SK-N-SH (cell line): ENCODE results near the gene PAOX.

ENCODE experiments used
- CHD2 ChIP-seq: fragments of 150-350 bp; IDR thresholded peaks from 2 replicates; pipeline ENCODE4 v1.6.1; 2018; ENCODE audit warnings: low read length; ENCODE audit not compliant: partially characterized antibody
- ELF1 ChIP-seq: IDR thresholded peaks from 2 replicates; pipeline ENCODE4 v1.4.0; 2012
- FOXJ3 ChIP-seq: sonication (generic); formaldehyde crosslinking; IDR thresholded peaks from 2 replicates; pipeline ENCODE4 v1.5.1; 2020; ENCODE audit warnings: mild to moderate bottlenecking, missing genetic modification reagents
- FOXM1 ChIP-seq: IDR thresholded peaks from 2 replicates; pipeline ENCODE4 v1.4.0; 2012; ENCODE audit warnings: low read depth, mild to moderate bottlenecking
- NFIC ChIP-seq: IDR thresholded peaks from 2 replicates; pipeline ENCODE4 v1.4.0; 2012; ENCODE audit warnings: borderline replicate concordance
- RAD21 ChIP-seq: IDR thresholded peaks from 2 replicates; pipeline ENCODE4 v1.6.1; 2012; ENCODE audit warnings: mild to moderate bottlenecking, low read length
- RXRA ChIP-seq: IDR thresholded peaks from 2 replicates; pipeline ENCODE4 v1.4.0; 2012; ENCODE audit warnings: low read depth, mild to moderate bottlenecking, borderline replicate concordance
- SIN3A ChIP-seq: IDR thresholded peaks from 2 replicates; pipeline ENCODE4 v1.6.1; 2012; ENCODE audit warnings: low read depth, mild to moderate bottlenecking, low read length, moderate library complexity, borderline replicate concordance
- TF ChIP-seq, protein P1 (sequence below): IDR thresholded peaks from 2 replicates; pipeline ENCODE4 v1.6.1; 2012; ENCODE audit warnings: mild to moderate bottlenecking, low read depth, low read length, moderate library complexity
- TF ChIP-seq, protein P2 (sequence below): fragments of 200-600 bp; sonication (generic); IDR thresholded peaks from 2 replicates; pipeline ENCODE4 v1.6.1; 2017; ENCODE audit warnings: antibody characterized with exemption, mild to moderate bottlenecking, moderate library complexity
- TF ChIP-seq, protein P3 (sequence below): IDR thresholded peaks from 2 replicates; pipeline ENCODE4; 2012
- TF ChIP-seq, protein P4 (sequence below): IDR thresholded peaks from 2 replicates; pipeline ENCODE4 v1.4.0; 2012; ENCODE audit warnings: low read depth, borderline replicate concordance

DNA sequence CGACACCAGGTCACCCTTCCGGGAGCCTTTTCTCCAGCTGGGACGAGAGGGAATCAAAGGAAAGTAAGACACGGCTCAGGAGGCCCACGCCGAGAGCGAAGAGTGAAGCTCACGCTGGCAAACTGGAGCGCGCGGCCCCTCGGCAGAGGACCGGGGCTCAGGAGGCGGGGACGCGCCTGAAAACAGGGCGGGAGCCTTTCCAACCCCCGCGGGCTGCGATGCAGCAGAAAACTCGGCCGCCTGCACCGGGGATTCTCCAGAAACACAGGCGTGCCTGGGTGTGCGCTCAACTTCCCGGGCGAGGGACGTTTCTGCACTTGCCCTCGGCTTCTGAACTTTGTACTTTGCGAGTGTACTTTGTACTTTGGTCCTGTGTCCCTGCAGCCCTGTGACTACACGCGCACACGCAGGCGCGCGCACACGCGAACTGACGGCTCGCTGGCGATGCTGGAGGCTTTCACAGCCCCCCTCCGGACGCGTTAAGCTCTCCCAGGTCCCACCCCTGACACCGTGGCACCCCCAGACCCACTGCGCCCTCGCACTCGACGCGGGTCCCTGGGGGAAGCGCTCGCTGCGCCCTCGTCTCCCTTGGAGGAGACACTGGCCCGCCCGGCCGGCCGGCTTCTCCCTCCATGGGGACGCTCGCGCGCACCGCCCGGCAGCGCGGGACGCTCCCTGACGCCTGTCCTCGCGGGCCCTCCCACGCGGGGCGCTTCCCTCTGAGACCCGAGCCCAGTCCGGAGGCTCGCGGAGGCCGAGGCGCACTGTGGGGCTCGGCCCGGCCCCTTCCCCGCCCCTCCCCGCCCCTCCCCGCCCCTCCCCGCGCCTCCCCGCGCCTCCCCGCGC, 588 bp upstream of the PAOX start:
- TF ChIP-seq, protein P1, sequence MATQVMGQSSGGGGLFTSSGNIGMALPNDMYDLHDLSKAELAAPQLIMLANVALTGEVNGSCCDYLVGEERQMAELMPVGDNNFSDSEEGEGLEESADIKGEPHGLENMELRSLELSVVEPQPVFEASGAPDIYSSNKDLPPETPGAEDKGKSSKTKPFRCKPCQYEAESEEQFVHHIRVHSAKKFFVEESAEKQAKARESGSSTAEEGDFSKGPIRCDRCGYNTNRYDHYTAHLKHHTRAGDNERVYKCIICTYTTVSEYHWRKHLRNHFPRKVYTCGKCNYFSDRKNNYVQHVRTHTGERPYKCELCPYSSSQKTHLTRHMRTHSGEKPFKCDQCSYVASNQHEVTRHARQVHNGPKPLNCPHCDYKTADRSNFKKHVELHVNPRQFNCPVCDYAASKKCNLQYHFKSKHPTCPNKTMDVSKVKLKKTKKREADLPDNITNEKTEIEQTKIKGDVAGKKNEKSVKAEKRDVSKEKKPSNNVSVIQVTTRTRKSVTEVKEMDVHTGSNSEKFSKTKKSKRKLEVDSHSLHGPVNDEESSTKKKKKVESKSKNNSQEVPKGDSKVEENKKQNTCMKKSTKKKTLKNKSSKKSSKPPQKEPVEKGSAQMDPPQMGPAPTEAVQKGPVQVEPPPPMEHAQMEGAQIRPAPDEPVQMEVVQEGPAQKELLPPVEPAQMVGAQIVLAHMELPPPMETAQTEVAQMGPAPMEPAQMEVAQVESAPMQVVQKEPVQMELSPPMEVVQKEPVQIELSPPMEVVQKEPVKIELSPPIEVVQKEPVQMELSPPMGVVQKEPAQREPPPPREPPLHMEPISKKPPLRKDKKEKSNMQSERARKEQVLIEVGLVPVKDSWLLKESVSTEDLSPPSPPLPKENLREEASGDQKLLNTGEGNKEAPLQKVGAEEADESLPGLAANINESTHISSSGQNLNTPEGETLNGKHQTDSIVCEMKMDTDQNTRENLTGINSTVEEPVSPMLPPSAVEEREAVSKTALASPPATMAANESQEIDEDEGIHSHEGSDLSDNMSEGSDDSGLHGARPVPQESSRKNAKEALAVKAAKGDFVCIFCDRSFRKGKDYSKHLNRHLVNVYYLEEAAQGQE = no peak
- TF ChIP-seq SIN3A (no peak), NFIC (no peak), RXRA (no peak), FOXM1 (no peak), RAD21 (no peak), ELF1 (no peak), CHD2 (no peak), FOXJ3 (no peak)
- TF ChIP-seq, protein P2, sequence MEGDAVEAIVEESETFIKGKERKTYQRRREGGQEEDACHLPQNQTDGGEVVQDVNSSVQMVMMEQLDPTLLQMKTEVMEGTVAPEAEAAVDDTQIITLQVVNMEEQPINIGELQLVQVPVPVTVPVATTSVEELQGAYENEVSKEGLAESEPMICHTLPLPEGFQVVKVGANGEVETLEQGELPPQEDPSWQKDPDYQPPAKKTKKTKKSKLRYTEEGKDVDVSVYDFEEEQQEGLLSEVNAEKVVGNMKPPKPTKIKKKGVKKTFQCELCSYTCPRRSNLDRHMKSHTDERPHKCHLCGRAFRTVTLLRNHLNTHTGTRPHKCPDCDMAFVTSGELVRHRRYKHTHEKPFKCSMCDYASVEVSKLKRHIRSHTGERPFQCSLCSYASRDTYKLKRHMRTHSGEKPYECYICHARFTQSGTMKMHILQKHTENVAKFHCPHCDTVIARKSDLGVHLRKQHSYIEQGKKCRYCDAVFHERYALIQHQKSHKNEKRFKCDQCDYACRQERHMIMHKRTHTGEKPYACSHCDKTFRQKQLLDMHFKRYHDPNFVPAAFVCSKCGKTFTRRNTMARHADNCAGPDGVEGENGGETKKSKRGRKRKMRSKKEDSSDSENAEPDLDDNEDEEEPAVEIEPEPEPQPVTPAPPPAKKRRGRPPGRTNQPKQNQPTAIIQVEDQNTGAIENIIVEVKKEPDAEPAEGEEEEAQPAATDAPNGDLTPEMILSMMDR = no peak
- TF ChIP-seq, protein P3, sequence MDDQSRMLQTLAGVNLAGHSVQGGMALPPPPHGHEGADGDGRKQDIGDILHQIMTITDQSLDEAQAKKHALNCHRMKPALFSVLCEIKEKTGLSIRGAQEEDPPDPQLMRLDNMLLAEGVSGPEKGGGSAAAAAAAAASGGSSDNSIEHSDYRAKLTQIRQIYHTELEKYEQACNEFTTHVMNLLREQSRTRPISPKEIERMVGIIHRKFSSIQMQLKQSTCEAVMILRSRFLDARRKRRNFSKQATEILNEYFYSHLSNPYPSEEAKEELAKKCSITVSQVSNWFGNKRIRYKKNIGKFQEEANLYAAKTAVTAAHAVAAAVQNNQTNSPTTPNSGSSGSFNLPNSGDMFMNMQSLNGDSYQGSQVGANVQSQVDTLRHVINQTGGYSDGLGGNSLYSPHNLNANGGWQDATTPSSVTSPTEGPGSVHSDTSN = no peak
- TF ChIP-seq, protein P4, sequence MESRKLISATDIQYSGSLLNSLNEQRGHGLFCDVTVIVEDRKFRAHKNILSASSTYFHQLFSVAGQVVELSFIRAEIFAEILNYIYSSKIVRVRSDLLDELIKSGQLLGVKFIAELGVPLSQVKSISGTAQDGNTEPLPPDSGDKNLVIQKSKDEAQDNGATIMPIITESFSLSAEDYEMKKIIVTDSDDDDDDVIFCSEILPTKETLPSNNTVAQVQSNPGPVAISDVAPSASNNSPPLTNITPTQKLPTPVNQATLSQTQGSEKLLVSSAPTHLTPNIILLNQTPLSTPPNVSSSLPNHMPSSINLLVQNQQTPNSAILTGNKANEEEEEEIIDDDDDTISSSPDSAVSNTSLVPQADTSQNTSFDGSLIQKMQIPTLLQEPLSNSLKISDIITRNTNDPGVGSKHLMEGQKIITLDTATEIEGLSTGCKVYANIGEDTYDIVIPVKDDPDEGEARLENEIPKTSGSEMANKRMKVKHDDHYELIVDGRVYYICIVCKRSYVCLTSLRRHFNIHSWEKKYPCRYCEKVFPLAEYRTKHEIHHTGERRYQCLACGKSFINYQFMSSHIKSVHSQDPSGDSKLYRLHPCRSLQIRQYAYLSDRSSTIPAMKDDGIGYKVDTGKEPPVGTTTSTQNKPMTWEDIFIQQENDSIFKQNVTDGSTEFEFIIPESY = no peak
